Measurements from ENCODE around the gene TANC1.

The TANC1 gene

DNA sequence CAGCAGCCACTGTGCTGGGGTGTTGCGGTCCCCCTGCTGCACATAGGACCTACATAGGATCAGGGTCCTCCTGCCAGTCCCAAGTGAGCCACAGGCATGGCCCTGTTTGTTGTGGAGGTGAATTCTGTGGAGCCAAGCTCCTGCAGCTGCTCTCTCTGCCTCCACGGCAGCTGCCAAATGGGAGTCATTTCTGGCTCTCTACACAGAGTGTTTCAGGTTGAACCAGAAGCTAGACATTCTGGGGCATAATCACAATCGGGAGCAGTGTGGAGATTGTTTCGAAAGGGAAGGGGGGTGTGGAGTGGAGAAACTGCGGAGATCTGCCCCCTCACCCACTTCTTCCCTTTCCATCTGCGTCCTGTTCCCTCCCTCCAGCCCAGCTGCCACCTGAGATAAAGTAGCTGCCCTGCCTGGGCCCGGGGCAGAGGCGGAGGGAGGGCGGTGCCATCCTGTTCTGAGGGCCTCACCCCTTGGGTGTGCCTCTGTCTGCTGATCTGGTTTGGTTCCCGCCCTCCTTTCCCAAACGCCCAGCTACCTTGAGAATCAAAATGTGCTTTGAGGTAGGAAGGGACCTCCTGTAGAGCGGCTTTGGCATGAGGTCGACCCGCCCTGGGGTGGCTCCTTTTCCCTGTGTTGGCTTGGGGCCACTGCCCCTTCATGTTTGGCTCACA, 178.7 kb downstream of the TANC1 start:
- no peaks in the 10 kb centered on the region for H3K9me3 ChIP-seq (ENCODE audit: insufficient read depth, low read length, severe bottlenecking)
- H3K27me3 ChIP-seq (ENCODE audit: insufficient read depth, low read length, poor library complexity) = no peaks in the 10 kb centered on the region
- no peak for DNase-seq
- H3K9ac ChIP-seq (ENCODE audit: low read depth, low read length) = no peak overlapping the region
- H2AFZ ChIP-seq (ENCODE audit: low read depth, low read length) = no peak overlapping the region
- H3K79me2 ChIP-seq (ENCODE audit: insufficient read depth, low read length) = no peaks in the 10 kb centered on the region
- no peak overlapping the region for H3K4me3 ChIP-seq (ENCODE audit: low read depth in 1 of 2, low read length in 2 of 2)
- 0 out of 3 replicates have a peak, but pooled peaks have one; percentile 9 for ATAC-seq (ENCODE audit: insufficient read depth, low read depth)
- H4K20me1 ChIP-seq (ENCODE audit: insufficient read depth, low read length) = no peaks in the 10 kb centered on the region
- H3K27ac ChIP-seq (ENCODE audit: low read length) = 0 out of 2 replicates have a peak overlapping the region, but pooled peaks have one; percentile 27
- no peaks in the 10 kb centered on the region for H3K4me1 ChIP-seq (ENCODE audit: insufficient read depth, low read length)
- peaks cover 13% of the 10 kb centered on the region; the same call in 1 of the 2 replicates for H3K36me3 ChIP-seq (ENCODE audit: insufficient read depth, low read length)
- no peak for TF ChIP-seq EZH2 (IDR thresholded peaks at IDR 0.05; ENCODE audit: borderline replicate concordance, low read depth, low read length, severe bottlenecking)
- TF ChIP-seq, protein P1, sequence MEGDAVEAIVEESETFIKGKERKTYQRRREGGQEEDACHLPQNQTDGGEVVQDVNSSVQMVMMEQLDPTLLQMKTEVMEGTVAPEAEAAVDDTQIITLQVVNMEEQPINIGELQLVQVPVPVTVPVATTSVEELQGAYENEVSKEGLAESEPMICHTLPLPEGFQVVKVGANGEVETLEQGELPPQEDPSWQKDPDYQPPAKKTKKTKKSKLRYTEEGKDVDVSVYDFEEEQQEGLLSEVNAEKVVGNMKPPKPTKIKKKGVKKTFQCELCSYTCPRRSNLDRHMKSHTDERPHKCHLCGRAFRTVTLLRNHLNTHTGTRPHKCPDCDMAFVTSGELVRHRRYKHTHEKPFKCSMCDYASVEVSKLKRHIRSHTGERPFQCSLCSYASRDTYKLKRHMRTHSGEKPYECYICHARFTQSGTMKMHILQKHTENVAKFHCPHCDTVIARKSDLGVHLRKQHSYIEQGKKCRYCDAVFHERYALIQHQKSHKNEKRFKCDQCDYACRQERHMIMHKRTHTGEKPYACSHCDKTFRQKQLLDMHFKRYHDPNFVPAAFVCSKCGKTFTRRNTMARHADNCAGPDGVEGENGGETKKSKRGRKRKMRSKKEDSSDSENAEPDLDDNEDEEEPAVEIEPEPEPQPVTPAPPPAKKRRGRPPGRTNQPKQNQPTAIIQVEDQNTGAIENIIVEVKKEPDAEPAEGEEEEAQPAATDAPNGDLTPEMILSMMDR (IDR thresholded peaks at IDR 0.05; ENCODE audit: borderline replicate concordance, extremely low read depth, low read length, poor library complexity, severe bottlenecking) = no peak
- no peak overlapping the region for H3K4me2 ChIP-seq (ENCODE audit: insufficient read depth, low read length)

- Histone ChIP-seq H3K9ac (ENCODE audit: low read depth, low read length) (no peak overlapping the region), H3K4me3 (ENCODE audit: low read depth in 1 of 2, low read length in 2 of 2) (no peak overlapping the region), H3K27me3 (ENCODE audit: insufficient read depth, low read length, poor library complexity) (no peaks in the 10 kb centered on the region), H3K27ac (ENCODE audit: low read length) (0 out of 2 replicates have a peak overlapping the region, but pooled peaks have one; percentile 27), H3K79me2 (ENCODE audit: insufficient read depth, low read length) (no peaks in the 10 kb centered on the region), H3K4me2 (ENCODE audit: insufficient read depth, low read length) (no peak overlapping the region), H3K9me3 (ENCODE audit: insufficient read depth, low read length, severe bottlenecking) (no peaks in the 10 kb centered on the region), H4K20me1 (ENCODE audit: insufficient read depth, low read length) (no peaks in the 10 kb centered on the region), H3K36me3 (ENCODE audit: insufficient read depth, low read length) (peaks cover 13% of the 10 kb centered on the region; the same call in 1 of the 2 replicates), H2AFZ (ENCODE audit: low read depth, low read length) (no peak overlapping the region), H3K4me1 (ENCODE audit: insufficient read depth, low read length) (no peaks in the 10 kb centered on the region)
- DNase-seq = no peak
- ATAC-seq (ENCODE audit: insufficient read depth, low read depth) = no peak
- TF ChIP-seq EZH2 (IDR thresholded peaks at IDR 0.05; ENCODE audit: borderline replicate concordance, low read depth, low read length, severe bottlenecking) = no peak
- TF ChIP-seq, protein P1 (IDR thresholded peaks at IDR 0.05; ENCODE audit: borderline replicate concordance, extremely low read depth, low read length, poor library complexity, severe bottlenecking) = no peak
Observed at GRCh38 chr2:159147690-159148089, 179.2 kb downstream of the TANC1 start.

DNA sequence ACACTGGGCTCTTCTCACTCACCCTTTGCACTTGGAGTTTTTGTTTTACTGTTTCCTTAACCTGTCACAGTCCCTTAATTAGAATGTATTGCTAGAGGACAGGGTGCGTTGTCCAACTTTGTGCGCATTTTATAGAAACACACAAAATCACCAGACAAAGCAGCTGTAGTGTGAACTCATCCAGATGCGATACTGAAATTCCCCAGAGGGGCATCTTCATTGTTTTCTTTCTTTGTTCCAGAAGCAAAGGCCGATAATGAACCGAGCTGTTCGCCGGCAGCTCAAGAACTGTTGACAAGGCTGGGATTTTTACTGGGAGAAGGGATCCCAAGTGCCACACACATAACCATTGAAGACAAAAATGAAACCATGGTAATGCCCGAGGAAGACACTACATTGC, 180.5 kb downstream of the TANC1 start:
- H3K9me3 ChIP-seq (ENCODE audit: insufficient read depth, low read length, severe bottlenecking) = no peaks in the 10 kb centered on the region
- ATAC-seq (ENCODE audit: insufficient read depth, low read depth) (no peak), DNase-seq (no peak)
- H3K4me3 ChIP-seq (ENCODE audit: low read depth in 1 of 2, low read length in 2 of 2) = no peak overlapping the region
- TF ChIP-seq EZH2 (IDR thresholded peaks at IDR 0.05; ENCODE audit: borderline replicate concordance, low read depth, low read length, severe bottlenecking) = no peak
- TF ChIP-seq, protein P1 (IDR thresholded peaks at IDR 0.05; ENCODE audit: borderline replicate concordance, extremely low read depth, low read length, poor library complexity, severe bottlenecking) = no peak
- H3K36me3 ChIP-seq (ENCODE audit: insufficient read depth, low read length) = peaks cover 17% of the 10 kb centered on the region; the same call in 1 of the 2 replicates
- no peaks in the 10 kb centered on the region for H4K20me1 ChIP-seq (ENCODE audit: insufficient read depth, low read length)
- peaks cover 8% of the 10 kb centered on the region for H3K4me1 ChIP-seq (ENCODE audit: insufficient read depth, low read length)
- H2AFZ ChIP-seq (ENCODE audit: low read depth, low read length) = no peak overlapping the region
- H3K27me3 ChIP-seq (ENCODE audit: insufficient read depth, low read length, poor library complexity) = no peaks in the 10 kb centered on the region
- no peak overlapping the region for H3K4me2 ChIP-seq (ENCODE audit: insufficient read depth, low read length)
- H3K9ac ChIP-seq (ENCODE audit: low read depth, low read length) = no peak overlapping the region
- no peak overlapping the region for H3K27ac ChIP-seq (ENCODE audit: low read length)
- H3K79me2 ChIP-seq (ENCODE audit: insufficient read depth, low read length) = no peaks in the 10 kb centered on the region

Measured in DND-41 (cell line).